ENCODE measurements around the gene ECE1.

DNA sequence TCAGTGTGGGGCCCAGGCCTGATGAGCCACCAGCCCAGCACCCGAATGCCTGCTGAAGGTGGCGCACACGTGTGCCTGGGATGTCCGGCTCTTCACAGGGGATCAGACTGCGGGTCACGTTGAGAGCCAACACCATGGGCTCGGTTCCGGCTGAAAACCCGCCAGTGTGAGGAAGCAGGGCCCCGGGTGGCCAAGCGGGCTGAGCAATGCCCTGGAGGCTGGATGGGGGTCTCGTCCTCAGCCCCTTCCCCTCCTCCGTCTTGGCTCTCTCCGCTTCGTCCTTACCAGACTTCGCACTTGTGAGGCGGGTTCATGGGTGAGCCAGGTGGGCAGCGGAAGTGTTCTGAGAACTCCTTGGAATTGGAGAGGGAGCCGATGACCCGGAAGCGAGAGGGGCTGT lies 70.6 kb downstream of the ECE1 start:
- TF ChIP-seq CTCF (IDR thresholded peaks at IDR 0.05; ENCODE audit: extremely low read depth in 1 of 2, insufficient read depth in 1 of 2, low read depth in 1 of 2, low read length in 2 of 2) (no peak), POLR2AphosphoS5 (IDR thresholded peaks at IDR 0.05; ENCODE audit: insufficient read depth, low read depth, low read length) (no peak), FOS (IDR thresholded peaks at IDR 0.05; ENCODE audit: borderline replicate concordance, insufficient read depth, low read length) (no peak), POLR2A (IDR thresholded peaks at IDR 0.05; ENCODE audit: low read depth, low read length) (no peak), MYC (IDR thresholded peaks at IDR 0.05; ENCODE audit: low read depth, low read length) (no peak), GATA2 (IDR thresholded peaks at IDR 0.05; ENCODE audit: insufficient read depth, insufficient read length, low read depth, low read length) (no peak), EZH2 (IDR thresholded peaks at IDR 0.05; ENCODE audit: borderline replicate concordance, low read depth, low read length, severe bottlenecking) (no peak), JUN (IDR thresholded peaks at IDR 0.05; ENCODE audit: borderline replicate concordance, insufficient read depth, insufficient read length, low read depth) (no peak)
- TF ChIP-seq, protein P1, sequence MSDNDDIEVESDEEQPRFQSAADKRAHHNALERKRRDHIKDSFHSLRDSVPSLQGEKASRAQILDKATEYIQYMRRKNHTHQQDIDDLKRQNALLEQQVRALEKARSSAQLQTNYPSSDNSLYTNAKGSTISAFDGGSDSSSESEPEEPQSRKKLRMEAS (IDR thresholded peaks at IDR 0.05; ENCODE audit: insufficient read depth, insufficient read length) = no peak
